GM19452 (cell line): ENCODE measurements around the gene TMEM14A.

Source experiments
- ATAC-seq: cut with Tn5 transposase; IDR thresholded peaks from one replicate; pipeline ENCODE4 v1.9.1; 2021; ENCODE audit not compliant: unreplicated experiment

TMEM14A gene

GRCh38 chr6:52733172-52733571 lies 62.3 kb downstream of the TMEM14A start:
- ATAC-seq, result no peak

- no peak for ATAC-seq
These were observed 63.2 kb downstream of the TMEM14A start for GRCh38 chr6:52734072-52734471.

GRCh38 chr6:52735071-52735470 lies 64.2 kb downstream of the TMEM14A start:
- ATAC-seq, result no peak

- ATAC-seq, result no peak
These were observed 65.2 kb downstream of the TMEM14A start for GRCh38 chr6:52736145-52736544.
